ENCODE measurements around the gene NAT8.
"Not testable (repeated sequence)": the region's sequence is repeated elsewhere in the genome, so short reads cannot be mapped to it uniquely, and the experiment has no call there.

The NAT8 gene

DNA sequence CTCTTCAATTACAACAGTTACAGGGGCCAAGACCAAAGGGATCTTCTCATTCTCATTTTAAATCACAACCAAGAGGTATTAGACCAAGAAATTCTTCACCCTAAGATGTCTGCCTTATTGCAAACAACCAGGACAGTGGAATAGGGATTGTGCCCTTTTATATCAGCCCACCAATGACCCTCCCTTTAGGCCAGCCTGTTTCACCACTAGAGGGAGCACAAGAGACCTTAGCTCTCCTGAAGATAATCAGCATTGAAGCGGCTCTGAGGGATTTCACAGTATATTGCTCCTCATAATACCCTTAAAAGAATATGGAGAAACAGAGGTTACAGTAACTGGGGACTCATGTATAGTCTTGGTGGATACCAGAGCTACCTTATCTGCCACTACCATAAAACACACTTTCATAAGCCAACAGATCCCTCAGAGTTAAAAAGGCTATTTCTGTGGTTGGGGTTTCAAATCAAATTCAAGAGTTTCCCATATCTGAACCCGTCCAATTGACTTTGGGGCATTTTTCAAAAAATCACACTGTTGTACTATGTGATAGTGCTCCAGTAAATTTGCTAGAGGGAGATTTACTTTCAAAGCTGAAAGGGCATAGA is 11.5 kb downstream of the NAT8 start:
- peak; percentile 38 to 60 for ATAC-seq

DNA sequence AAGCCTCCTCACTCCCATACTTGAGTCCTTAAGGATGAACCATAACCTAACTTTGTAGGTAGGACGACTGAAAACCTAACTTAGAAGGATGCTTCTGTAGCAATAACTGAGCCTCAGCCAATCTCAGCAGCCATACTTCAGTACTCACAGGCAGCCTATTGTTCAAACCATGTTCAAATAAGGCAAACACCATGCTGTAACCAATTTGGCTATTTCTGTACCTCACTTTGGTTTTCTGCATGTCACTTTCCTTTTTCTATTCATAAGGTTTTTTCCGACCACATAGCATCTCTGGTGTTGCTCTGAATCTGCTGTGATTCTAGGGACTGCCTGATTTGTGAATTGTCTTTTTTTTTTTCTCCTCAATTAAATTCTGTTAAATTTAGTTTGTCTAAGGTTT is 13.7 kb downstream of the NAT8 start:
- not testable (repeated sequence) for ATAC-seq

DNA sequence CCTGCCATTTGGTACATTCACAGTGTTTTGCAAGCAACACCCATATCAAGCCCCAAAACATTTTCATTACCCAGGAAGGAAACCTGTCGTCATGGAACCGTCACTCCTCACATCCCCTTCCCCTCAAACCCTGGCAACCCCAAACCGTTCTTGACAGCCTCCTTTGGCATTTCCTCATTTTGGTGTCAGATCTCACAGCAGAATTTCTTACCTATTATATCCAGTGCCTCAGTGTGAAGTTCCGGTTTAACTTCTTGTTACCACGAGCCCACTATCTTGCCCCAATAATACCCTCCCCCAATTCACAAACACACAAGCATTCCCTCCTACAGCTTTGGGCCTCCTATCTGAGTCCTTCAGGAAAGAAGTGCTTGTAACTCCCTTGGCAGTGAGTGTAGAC is 16.0 kb downstream of the NAT8 start:
- ATAC-seq = not testable (repeated sequence)

GRCh38 chr2:73624625-73625024 is 17.6 kb downstream of the NAT8 start:
- not testable (repeated sequence) for ATAC-seq

DNA sequence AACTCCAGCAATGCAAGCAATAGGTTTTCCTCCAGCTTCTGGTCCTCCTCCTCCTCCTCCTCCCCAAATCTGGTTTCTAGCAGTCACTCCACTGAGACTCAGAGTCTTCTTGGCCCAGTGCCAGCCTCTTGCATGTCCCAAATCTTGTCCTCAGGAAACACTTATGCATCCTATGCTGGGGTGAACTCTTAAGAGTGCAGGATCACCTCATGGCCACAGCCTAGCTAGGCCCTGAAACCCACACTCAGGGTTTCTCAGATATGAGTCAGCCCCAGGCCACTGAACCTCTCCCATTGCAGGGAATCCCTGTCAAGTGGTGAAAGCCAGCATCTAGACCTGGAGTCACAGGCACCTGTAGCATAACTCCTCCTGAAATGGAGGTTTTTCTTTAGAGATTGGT is 18.2 kb downstream of the NAT8 start:
- ATAC-seq = not testable (repeated sequence)

GRCh38 chr2:73619925-73620324 is 22.3 kb downstream of the NAT8 start:
- ATAC-seq = not testable (repeated sequence)

GRCh38 chr2:73614997-73615396 is 27.2 kb downstream of the NAT8 start:
- ATAC-seq = no peak

- no peak for ATAC-seq
These were observed 28.1 kb downstream of the NAT8 start for GRCh38 chr2:73614105-73614504.

DNA sequence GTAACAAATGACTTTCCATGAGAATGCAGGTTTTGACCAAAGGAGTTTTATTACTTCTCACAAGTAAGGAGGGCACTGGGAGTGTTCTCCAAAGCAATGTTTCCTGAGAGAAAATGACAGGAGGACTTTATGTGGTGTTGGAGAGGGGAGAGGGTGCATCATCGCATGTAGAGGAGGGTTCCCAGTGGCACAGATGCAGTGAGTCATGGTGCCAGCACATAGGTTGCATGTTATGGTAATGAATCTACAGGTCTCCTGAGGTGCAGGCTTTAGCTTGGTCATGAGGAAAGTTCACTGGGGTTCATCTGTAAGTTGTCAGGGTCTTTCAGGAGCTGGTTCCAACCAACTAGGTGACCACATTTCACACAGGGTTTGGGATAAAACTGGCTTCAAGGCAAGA is 30.4 kb downstream of the NAT8 start:
- ATAC-seq = no peak

DNA sequence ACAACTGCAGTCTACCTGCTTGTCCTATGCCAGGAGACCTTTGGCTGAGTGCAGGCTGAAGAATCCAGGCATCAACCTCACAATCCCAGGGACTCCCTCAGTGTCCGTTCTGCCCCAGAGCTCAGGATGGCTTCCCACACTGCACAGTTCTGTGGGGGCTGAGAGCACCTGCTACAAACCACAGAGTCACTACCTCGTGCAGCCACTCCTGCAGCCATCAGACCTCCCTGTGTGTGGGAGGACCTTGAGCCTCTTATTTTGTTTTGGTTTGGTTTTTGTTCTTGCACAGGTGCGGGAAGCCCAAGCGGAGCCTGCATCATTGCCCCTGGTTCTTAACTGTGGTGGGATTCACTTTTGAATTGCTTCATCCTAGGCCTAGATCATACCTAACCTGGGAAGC is 31.0 kb downstream of the NAT8 start:
- no peak for ATAC-seq

- no peak for ATAC-seq
These were observed 32.1 kb downstream of the NAT8 start for GRCh38 chr2:73610111-73610510.

GRCh38 chr2:73604589-73604988 is 37.6 kb downstream of the NAT8 start:
- not testable (repeated sequence) for ATAC-seq

DNA sequence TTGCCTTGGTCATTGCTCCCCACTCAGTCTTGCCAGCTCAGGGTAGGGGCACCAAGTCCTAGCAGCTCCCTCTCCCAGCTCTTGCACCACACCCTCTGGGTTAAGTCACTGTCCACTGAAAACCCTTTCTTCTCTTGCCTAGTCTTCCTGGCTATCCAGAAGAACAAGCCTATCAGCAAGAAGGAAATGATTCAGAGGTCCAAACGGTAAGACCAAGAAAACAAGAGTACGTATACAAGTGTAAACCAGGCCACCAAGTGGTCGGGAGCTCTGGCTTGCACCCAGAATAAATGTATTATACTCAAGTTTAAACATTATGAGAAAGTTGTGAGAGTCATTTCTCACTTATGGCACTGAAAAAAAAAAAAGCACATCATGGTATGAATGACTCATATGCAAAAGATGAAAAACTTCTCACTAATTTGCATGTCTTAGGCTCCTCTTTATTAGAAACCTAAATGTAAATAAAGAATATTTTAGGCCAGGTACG is 39.1 kb downstream of the NAT8 start:
- ATAC-seq = peak; percentile 38 to 62

GRCh38 chr2:73601780-73602179 is 40.4 kb downstream of the NAT8 start:
- ATAC-seq = no peak

- no peak for ATAC-seq
These were observed 48.0 kb downstream of the NAT8 start for GRCh38 chr2:73594251-73594650.

GRCh38 chr2:73593680-73594079 is 48.5 kb downstream of the NAT8 start:
- no peak for ATAC-seq

Measured in activated CD4-positive, CD25-positive, alpha-beta regulatory T cell treated with anti-CD3 and anti-CD28 coated beads, Interleukin-2, amount 50 U/mL, for 24 hours (primary cell).